Keratinocyte (primary cell): Measurements from ENCODE around the gene PIGM. TPM values are rescaled to one million over a fixed set of nuclear protein-coding genes. Genes with fewer than 3 reads are reported as not detected.

Experiments
- DNase-seq: peaks from one replicate; pipeline ENCODE4 v3.0.0-alpha.2; 2011; ENCODE audit warnings: low read depth, missing footprints, low spot score
- FAIRE-seq: peaks from 2 replicates; lab custom pipeline; 2011; peaks lifted over from hg19 to GRCh38; lab: Jason Lieb, UNC
- H2AFZ ChIP-seq: 2 replicates; pipeline ENCODE4 v1.6.0; 2012; ENCODE audit warnings: low read length, control low read depth, inconsistent platforms; ENCODE audit not compliant: control insufficient read depth
- H3K27ac ChIP-seq: 2 replicates; pipeline ENCODE4 v1.5.1; 2011; ENCODE audit warnings: low read length; ENCODE audit not compliant: control insufficient read depth, insufficient read depth
- H3K27me3 ChIP-seq: 3 replicates; pipeline ENCODE4 v1.6.0; 2011; ENCODE audit warnings: low read length; ENCODE audit not compliant: control insufficient read depth, insufficient read depth; ENCODE audit errors: extremely low read depth
- H3K36me3 ChIP-seq, 2 experiments: 2 replicates in 1 of 2; 3 replicates in 1 of 2; pipeline ENCODE4 v1.5.1; 2011; ENCODE audit warnings: low read length in 2 of 2, mild to moderate bottlenecking in 1 of 2; ENCODE audit not compliant: control insufficient read depth in 2 of 2, insufficient read depth in 2 of 2; ENCODE audit errors: extremely low read depth in 1 of 2
- H3K4me1 ChIP-seq: 3 replicates; pipeline ENCODE4 v1.5.1; 2011; ENCODE audit warnings: low read length; ENCODE audit not compliant: control insufficient read depth, insufficient read depth; ENCODE audit errors: extremely low read depth
- H3K4me2 ChIP-seq: 3 replicates; pipeline ENCODE4 v1.6.0; 2011; ENCODE audit warnings: low read depth, low read length; ENCODE audit not compliant: control insufficient read depth, insufficient read depth; ENCODE audit errors: extremely low read depth
- H3K4me3 ChIP-seq, 3 experiments: fragments of 200-600 bp in 1 of 3; sonication (generic) in 1 of 3; 2 replicates in 2 of 3; 3 replicates in 1 of 3; pipeline ENCODE4 v1.5.1; 2011 to 2016; ENCODE audit warnings: low read length in 3 of 3, mild to moderate bottlenecking in 3 of 3, control low read depth in 2 of 3, inconsistent platforms in 1 of 3, low read depth in 1 of 3, mixed read lengths in 1 of 3, mixed run types in 1 of 3, moderate library complexity in 1 of 3; ENCODE audit not compliant: control insufficient read depth in 2 of 3, insufficient read depth in 2 of 3; ENCODE audit errors: extremely low read depth in 1 of 3
- H3K79me2 ChIP-seq: 2 replicates; pipeline ENCODE4 v1.6.0; 2012; ENCODE audit warnings: low read length; ENCODE audit not compliant: control insufficient read depth, insufficient read depth
- H3K9ac ChIP-seq: 3 replicates; pipeline ENCODE4 v1.6.0; 2011; ENCODE audit warnings: low read length; ENCODE audit not compliant: control insufficient read depth, insufficient read depth; ENCODE audit errors: extremely low read depth
- H3K9me1 ChIP-seq: 3 replicates; pipeline ENCODE4 v1.6.0; 2011; ENCODE audit warnings: low read length; ENCODE audit not compliant: control insufficient read depth, insufficient read depth; ENCODE audit errors: extremely low read depth
- H3K9me3 ChIP-seq: 2 replicates; pipeline ENCODE4 v1.5.1; 2012; ENCODE audit warnings: low read depth, low read length; ENCODE audit not compliant: control insufficient read depth
- H4K20me1 ChIP-seq: 3 replicates; pipeline ENCODE4 v1.6.0; 2011; ENCODE audit warnings: low read length; ENCODE audit not compliant: control insufficient read depth, insufficient read depth; ENCODE audit errors: extremely low read depth
- CTCF ChIP-seq, 3 experiments: IDR thresholded peaks in 1 of 3; conservative IDR thresholded peaks in 1 of 3; optimal IDR thresholded peaks in 1 of 3; 2 replicates in 2 of 3; 3 replicates in 1 of 3; pipeline versions ENCODE3 to v1.5.1; 2011; ENCODE audit warnings: low read length in 3 of 3, mild to moderate bottlenecking in 3 of 3, moderate library complexity in 2 of 3, control low read depth in 1 of 3, inconsistent platforms in 1 of 3; ENCODE audit not compliant: insufficient read depth in 2 of 3; ENCODE audit errors: extremely low read depth in 1 of 3
- EZH2 ChIP-seq: IDR thresholded peaks from one replicate; pipeline ENCODE4 v1.6.1; 2012; ENCODE audit warnings: inconsistent platforms, mild to moderate bottlenecking, low read length, moderate library complexity
- dilution Hi-C: fragments of 300-500 bp; cut with MboI; formaldehyde crosslinking; loops from one replicate; pipeline ENCODE4 v1.7.0; 2020; ENCODE audit warnings: low sequenced_read_pairs; ENCODE audit not compliant: extremely low pct_ligation_motif_present
- polyA plus RNA-seq, 5 experiments: library from polyadenylated mRNA; depleted of rRNA in 3 of 5; stranded (reverse) in 3 of 5; stranded (forward) in 1 of 5; unstranded in 1 of 5; fragments of >200 nt; gene quantifications; 1 replicate in 1 of 5; 2 replicates in 3 of 5; 3 replicates in 1 of 5; pipeline versions ENCODE4 v1.2.1 to v1.2.3, GENCODE V29; 2011 to 2012; ENCODE audit warnings: missing spikeins in 2 of 5, low read depth in 1 of 5, low replicate concordance in 1 of 5

Gene PIGM
- polyA plus RNA-seq, 1 donor (not counting 4 experiments of a cell fraction or from before 2014, with no cell fraction given): 3.1 TPM

GRCh38 chr1:160068225-160068624 lies 36.4 kb upstream of the PIGM start:
- Histone ChIP-seq H3K9me3 (no peaks in the 10 kb centered on the region), H3K36me3 (no peaks in the 10 kb centered on the region), H3K27me3 (peaks cover 62% of the 10 kb centered on the region), H3K9me1 (no peaks in the 10 kb centered on the region), H3K4me2 (no peak overlapping the region), H2AFZ (no peak overlapping the region), H3K79me2 (no peaks in the 10 kb centered on the region), H3K4me1 (peaks cover 3% of the 10 kb centered on the region), H3K9ac (no peak overlapping the region), H3K27ac (no peak overlapping the region), H3K4me3 (no peak overlapping the region), H4K20me1 (no peaks in the 10 kb centered on the region)
- FAIRE-seq (no peak), DNase-seq (no peak)
- dilution Hi-C loops: no loop called here
- TF ChIP-seq EZH2: no peak
- no peak for TF ChIP-seq CTCF (optimal IDR thresholded peaks at IDR 0.05 in 1 of 3, IDR thresholded peaks at IDR 0.05 in 1 of 3, conservative IDR thresholded peaks at IDR 0.05 in 1 of 3; ENCODE audit: extremely low read depth in 1 of 3, insufficient read depth in 2 of 3, low read length in 3 of 3)

- no peak for TF ChIP-seq CTCF (optimal IDR thresholded peaks at IDR 0.05 in 1 of 3, IDR thresholded peaks at IDR 0.05 in 1 of 3, conservative IDR thresholded peaks at IDR 0.05 in 1 of 3; ENCODE audit: extremely low read depth in 1 of 3, insufficient read depth in 2 of 3, low read length in 3 of 3)
- TF ChIP-seq EZH2: no peak
- Histone ChIP-seq H3K9ac (no peak overlapping the region), H3K4me2 (no peak overlapping the region), H4K20me1 (no peaks in the 10 kb centered on the region), H3K79me2 (no peaks in the 10 kb centered on the region), H3K9me3 (no peaks in the 10 kb centered on the region), H3K9me1 (no peaks in the 10 kb centered on the region), H2AFZ (no peak overlapping the region), H3K27me3 (peaks cover 64% of the 10 kb centered on the region), H3K4me3 (no peak overlapping the region), H3K36me3 (no peaks in the 10 kb centered on the region), H3K27ac (no peak overlapping the region), H3K4me1 (peaks cover 3% of the 10 kb centered on the region)
- FAIRE-seq (no peak), DNase-seq (no peak)
- dilution Hi-C loops: no loop called here
These were observed 35.3 kb upstream of the PIGM start for GRCh38 chr1:160066829-160067745.
